IMR-90 (cell line): ENCODE data around the gene CERT1.

Experiments
- MAFK ChIP-seq: IDR thresholded peaks from 2 replicates; pipeline ENCODE4 v1.6.1; 2012; ENCODE audit warnings: low read depth, low read length, improper control_type of control experiment
- POLR2A ChIP-seq: IDR thresholded peaks from 2 replicates; pipeline ENCODE4 v1.6.1; 2012; ENCODE audit warnings: mild to moderate bottlenecking, low read depth, low read length
- RFX5 ChIP-seq: IDR thresholded peaks from 2 replicates; pipeline ENCODE4 v1.8.0; 2012; ENCODE audit warnings: low read depth, mild to moderate bottlenecking, low read length, moderate library complexity
- SMC3 ChIP-seq: fragments of 150-350 bp; IDR thresholded peaks from 2 replicates; pipeline ENCODE4 v1.6.1; 2016; ENCODE audit warnings: low read depth, mild to moderate bottlenecking, antibody characterized with exemption, low read length, moderate library complexity
- TF ChIP-seq, protein P1 (sequence below): conservative IDR thresholded peaks from 2 replicates; pipeline ENCODE4 v1.5.1; 2012; ENCODE audit warnings: mild to moderate bottlenecking, low read depth, low read length, improper control_type of control experiment

DNA sequence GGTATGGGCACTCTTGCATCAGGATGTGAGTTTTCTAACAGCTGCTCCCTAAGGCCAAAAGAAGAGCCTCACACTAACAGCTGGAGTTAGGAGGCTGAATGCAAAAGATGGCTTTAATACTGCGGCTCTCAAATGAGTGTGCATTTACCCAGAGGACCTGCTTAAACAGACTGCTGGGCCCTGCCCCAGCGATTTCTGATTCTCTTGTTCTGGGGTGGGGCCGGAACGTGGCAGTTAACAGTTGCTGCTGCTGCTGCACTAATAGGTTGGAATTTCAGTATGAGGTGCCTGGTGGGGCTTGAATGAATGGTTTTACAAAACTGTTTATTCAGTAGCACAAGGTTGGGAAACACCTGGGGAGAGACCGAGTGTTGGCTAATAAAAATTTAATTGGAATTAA is 148.3 kb downstream of the CERT1 start:
- TF ChIP-seq, protein P1, sequence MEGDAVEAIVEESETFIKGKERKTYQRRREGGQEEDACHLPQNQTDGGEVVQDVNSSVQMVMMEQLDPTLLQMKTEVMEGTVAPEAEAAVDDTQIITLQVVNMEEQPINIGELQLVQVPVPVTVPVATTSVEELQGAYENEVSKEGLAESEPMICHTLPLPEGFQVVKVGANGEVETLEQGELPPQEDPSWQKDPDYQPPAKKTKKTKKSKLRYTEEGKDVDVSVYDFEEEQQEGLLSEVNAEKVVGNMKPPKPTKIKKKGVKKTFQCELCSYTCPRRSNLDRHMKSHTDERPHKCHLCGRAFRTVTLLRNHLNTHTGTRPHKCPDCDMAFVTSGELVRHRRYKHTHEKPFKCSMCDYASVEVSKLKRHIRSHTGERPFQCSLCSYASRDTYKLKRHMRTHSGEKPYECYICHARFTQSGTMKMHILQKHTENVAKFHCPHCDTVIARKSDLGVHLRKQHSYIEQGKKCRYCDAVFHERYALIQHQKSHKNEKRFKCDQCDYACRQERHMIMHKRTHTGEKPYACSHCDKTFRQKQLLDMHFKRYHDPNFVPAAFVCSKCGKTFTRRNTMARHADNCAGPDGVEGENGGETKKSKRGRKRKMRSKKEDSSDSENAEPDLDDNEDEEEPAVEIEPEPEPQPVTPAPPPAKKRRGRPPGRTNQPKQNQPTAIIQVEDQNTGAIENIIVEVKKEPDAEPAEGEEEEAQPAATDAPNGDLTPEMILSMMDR: no peak
- no peak for TF ChIP-seq MAFK
- TF ChIP-seq POLR2A: no peak
- TF ChIP-seq RFX5: no peak
- no peak for TF ChIP-seq SMC3
